ENCODE data around the gene LEPR. TPM values are rescaled to one million over a fixed set of nuclear protein-coding genes. Genes with fewer than 3 reads are reported as not detected.

LEPR gene
- total RNA-seq, 1 donor from 2014 or later: 9.7 TPM

GRCh38 chr1:65386439-65386838, 34.0 kb upstream of the LEPR start:
- DNase-seq (ENCODE audit: low spot score in 2 of 2): no peak
- H3K27me3 ChIP-seq: no peaks in the 10 kb centered on the region
- no peak for TF ChIP-seq CTCF (IDR thresholded peaks at IDR 0.05)
- no peak overlapping the region for H3K27ac ChIP-seq
- H3K9me3 ChIP-seq: no peaks in the 10 kb centered on the region
- H3K4me1 ChIP-seq: no peaks in the 10 kb centered on the region
- H3K4me3 ChIP-seq: no peak overlapping the region
- intact Hi-C loops (cut with DNase I): no loop called here
- H3K36me3 ChIP-seq: peaks cover 0 to 3% of the 10 kb centered on the region in 2 donors

GRCh38 chr1:65387821-65388220, 32.6 kb upstream of the LEPR start:
- no peak for DNase-seq (ENCODE audit: low spot score in 2 of 2)
- Histone ChIP-seq H3K36me3 (peaks cover 0 to 3% of the 10 kb centered on the region in 2 donors), H3K4me1 (no peaks in the 10 kb centered on the region), H3K27ac (no peak overlapping the region), H3K27me3 (no peaks in the 10 kb centered on the region), H3K9me3 (no peaks in the 10 kb centered on the region), H3K4me3 (no peak overlapping the region)
- intact Hi-C loops (cut with DNase I): no loop called here
- TF ChIP-seq CTCF (IDR thresholded peaks at IDR 0.05): no peak

- no peak for TF ChIP-seq CTCF (IDR thresholded peaks at IDR 0.05)
- DNase-seq (ENCODE audit: low spot score in 2 of 2): no peak
- Histone ChIP-seq H3K4me1 (no peaks in the 10 kb centered on the region), H3K27ac (no peak overlapping the region), H3K27me3 (no peaks in the 10 kb centered on the region), H3K9me3 (no peaks in the 10 kb centered on the region), H3K36me3 (peaks cover 0 to 3% of the 10 kb centered on the region in 2 donors), H3K4me3 (no peak overlapping the region)
- intact Hi-C loops (cut with DNase I): no loop called here
These were observed 31.4 kb upstream of the LEPR start for GRCh38 chr1:65388908-65389695.

GRCh38 chr1:65392497-65392896, 28.0 kb upstream of the LEPR start:
- no peak overlapping the region for H3K27ac ChIP-seq
- DNase-seq (ENCODE audit: low spot score in 2 of 2): no peak
- no peak for TF ChIP-seq CTCF (IDR thresholded peaks at IDR 0.05)
- no peaks in the 10 kb centered on the region for H3K9me3 ChIP-seq
- no peak overlapping the region for H3K4me3 ChIP-seq
- H3K36me3 ChIP-seq: peaks cover 3 to 5% of the 10 kb centered on the region in 2 donors
- intact Hi-C loops (cut with DNase I): no loop called here
- no peaks in the 10 kb centered on the region for H3K4me1 ChIP-seq
- no peaks in the 10 kb centered on the region for H3K27me3 ChIP-seq

GRCh38 chr1:65393347-65393746, 27.1 kb upstream of the LEPR start:
- no peak for DNase-seq (ENCODE audit: low spot score in 2 of 2)
- no peak for TF ChIP-seq CTCF (IDR thresholded peaks at IDR 0.05)
- Histone ChIP-seq H3K27ac (no peak overlapping the region), H3K36me3 (peaks cover 3 to 5% of the 10 kb centered on the region in 2 donors), H3K9me3 (no peaks in the 10 kb centered on the region), H3K27me3 (no peaks in the 10 kb centered on the region), H3K4me3 (no peak overlapping the region), H3K4me1 (no peaks in the 10 kb centered on the region)
- intact Hi-C loops (cut with DNase I): no loop called here

Data from ascending aorta (tissue), 2 donors.